NB4 (cell line): Measurements from ENCODE around the gene UBR3.

Experiments
- MYC ChIP-seq: IDR thresholded peaks from 2 replicates; pipeline ENCODE4 v1.6.1; 2011; ENCODE audit warnings: low read depth, low read length
- POLR2A ChIP-seq: IDR thresholded peaks from 2 replicates; pipeline ENCODE4 v1.6.1; 2011; ENCODE audit warnings: mild to moderate bottlenecking; ENCODE audit not compliant: insufficient read length; ENCODE audit errors: extremely low read depth
- TF ChIP-seq, protein P1 (sequence below): IDR thresholded peaks from one replicate; pipeline ENCODE4 v1.5.1; 2012; ENCODE audit warnings: low read depth, low read length
- TF ChIP-seq, protein P2 (sequence below): IDR thresholded peaks from 2 replicates; pipeline ENCODE4 v1.6.1; 2011; ENCODE audit warnings: low read depth, low read length

DNA sequence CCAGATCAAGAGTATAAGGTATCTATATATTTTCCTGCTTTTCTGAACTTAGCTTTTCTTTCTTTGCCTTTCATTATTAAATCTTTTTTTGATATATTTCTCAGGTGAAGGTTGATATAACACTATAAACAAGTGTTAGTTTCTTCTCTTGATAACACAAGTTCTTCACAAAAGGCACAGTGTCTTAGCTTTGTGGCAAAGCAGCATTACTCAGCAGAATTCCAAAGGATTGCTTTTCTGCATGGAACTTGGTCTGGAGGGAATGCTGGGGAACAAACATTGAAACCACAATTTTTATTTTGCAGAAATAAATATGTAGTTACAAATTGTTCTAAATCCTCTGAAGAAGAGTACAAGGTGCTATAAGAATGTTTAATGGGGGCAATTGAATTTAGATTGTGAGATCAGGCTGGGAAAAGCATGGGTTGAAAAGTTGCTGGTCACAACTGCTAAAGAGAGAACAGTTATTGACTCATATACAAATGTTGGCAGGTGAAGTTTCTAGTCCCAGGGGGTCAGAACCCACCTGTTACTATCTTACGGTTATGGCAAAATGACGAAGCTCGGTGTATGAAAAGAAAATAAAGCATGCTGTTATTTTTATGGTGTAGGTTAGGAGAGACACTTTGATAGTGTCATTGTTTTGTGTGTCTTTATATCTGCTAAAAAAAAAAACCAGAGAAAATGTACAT, 68.2 kb downstream of the UBR3 start:
- TF ChIP-seq, protein P1, sequence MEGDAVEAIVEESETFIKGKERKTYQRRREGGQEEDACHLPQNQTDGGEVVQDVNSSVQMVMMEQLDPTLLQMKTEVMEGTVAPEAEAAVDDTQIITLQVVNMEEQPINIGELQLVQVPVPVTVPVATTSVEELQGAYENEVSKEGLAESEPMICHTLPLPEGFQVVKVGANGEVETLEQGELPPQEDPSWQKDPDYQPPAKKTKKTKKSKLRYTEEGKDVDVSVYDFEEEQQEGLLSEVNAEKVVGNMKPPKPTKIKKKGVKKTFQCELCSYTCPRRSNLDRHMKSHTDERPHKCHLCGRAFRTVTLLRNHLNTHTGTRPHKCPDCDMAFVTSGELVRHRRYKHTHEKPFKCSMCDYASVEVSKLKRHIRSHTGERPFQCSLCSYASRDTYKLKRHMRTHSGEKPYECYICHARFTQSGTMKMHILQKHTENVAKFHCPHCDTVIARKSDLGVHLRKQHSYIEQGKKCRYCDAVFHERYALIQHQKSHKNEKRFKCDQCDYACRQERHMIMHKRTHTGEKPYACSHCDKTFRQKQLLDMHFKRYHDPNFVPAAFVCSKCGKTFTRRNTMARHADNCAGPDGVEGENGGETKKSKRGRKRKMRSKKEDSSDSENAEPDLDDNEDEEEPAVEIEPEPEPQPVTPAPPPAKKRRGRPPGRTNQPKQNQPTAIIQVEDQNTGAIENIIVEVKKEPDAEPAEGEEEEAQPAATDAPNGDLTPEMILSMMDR = no peak
- TF ChIP-seq POLR2A (no peak), MYC (no peak)
- TF ChIP-seq, protein P2, sequence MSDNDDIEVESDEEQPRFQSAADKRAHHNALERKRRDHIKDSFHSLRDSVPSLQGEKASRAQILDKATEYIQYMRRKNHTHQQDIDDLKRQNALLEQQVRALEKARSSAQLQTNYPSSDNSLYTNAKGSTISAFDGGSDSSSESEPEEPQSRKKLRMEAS = no peak
